GM19099 (cell line): ENCODE results near the gene FMO3.

ENCODE experiments used
- POLR2A ChIP-seq: IDR thresholded peaks from 3 replicates; pipeline ENCODE4 v1.6.1; 2011; ENCODE audit warnings: low read depth; ENCODE audit not compliant: insufficient read length; ENCODE audit errors: extremely low read depth

Gene FMO3

GRCh38 chr1:171090604-171091003 is at the start of gene FMO3:
TSS of gene FMO3 (plus strand) at chr1:171090905. CDS start at chr1:171092659, 1,754 bp downstream.
- no peak for TF ChIP-seq POLR2A

GRCh38 chr1:171048014-171048413 is 42.7 kb upstream of the FMO3 start:
- no peak for TF ChIP-seq POLR2A

GRCh38 chr1:171052977-171053376 is 37.7 kb upstream of the FMO3 start:
- no peak for TF ChIP-seq POLR2A

GRCh38 chr1:171055966-171056643 is 34.6 kb upstream of the FMO3 start:
- no peak for TF ChIP-seq POLR2A

- TF ChIP-seq POLR2A, result no peak
Observed at GRCh38 chr1:171061425-171062143, 29.1 kb upstream of the FMO3 start.

- TF ChIP-seq POLR2A, result no peak
Observed at GRCh38 chr1:171062902-171063301, 27.8 kb upstream of the FMO3 start.

- TF ChIP-seq POLR2A, result no peak
Observed at GRCh38 chr1:171075041-171075440, 15.7 kb upstream of the FMO3 start.

GRCh38 chr1:171081314-171081753 is 9.4 kb upstream of the FMO3 start:
- TF ChIP-seq POLR2A, result no peak

GRCh38 chr1:171081763-171082201 is 8.9 kb upstream of the FMO3 start:
- no peak for TF ChIP-seq POLR2A

GRCh38 chr1:171082606-171083005 is 8.1 kb upstream of the FMO3 start:
- no peak for TF ChIP-seq POLR2A

GRCh38 chr1:171083222-171083621 is 7.5 kb upstream of the FMO3 start:
- no peak for TF ChIP-seq POLR2A

- no peak for TF ChIP-seq POLR2A
Observed at GRCh38 chr1:171084091-171084490, 6.6 kb upstream of the FMO3 start.

- no peak for TF ChIP-seq POLR2A
Observed at GRCh38 chr1:171084870-171085269, 5.8 kb upstream of the FMO3 start.

GRCh38 chr1:171087896-171088295 is 2.8 kb upstream of the FMO3 start:
- TF ChIP-seq POLR2A, result no peak

- TF ChIP-seq POLR2A, result no peak
Observed at GRCh38 chr1:171103862-171104261, 13.2 kb downstream of the FMO3 start.

- no peak for TF ChIP-seq POLR2A
Observed at GRCh38 chr1:171107262-171107940, 16.7 kb downstream of the FMO3 start.
